22Rv1 (cell line): ENCODE results near the gene MAP1LC3B2.

Experiments
- ZFX ChIP-seq: fragments of 450-650 bp; IDR thresholded peaks from 2 replicates; pipeline ENCODE4 v1.6.1; 2017; ENCODE audit warnings: antibody characterized with exemption, borderline replicate concordance
- TF ChIP-seq, protein P1 (sequence below): fragments of 450-650 bp; IDR thresholded peaks from 2 replicates; pipeline ENCODE4 v1.5.1; 2017; ENCODE audit warnings: mild to moderate bottlenecking

DNA sequence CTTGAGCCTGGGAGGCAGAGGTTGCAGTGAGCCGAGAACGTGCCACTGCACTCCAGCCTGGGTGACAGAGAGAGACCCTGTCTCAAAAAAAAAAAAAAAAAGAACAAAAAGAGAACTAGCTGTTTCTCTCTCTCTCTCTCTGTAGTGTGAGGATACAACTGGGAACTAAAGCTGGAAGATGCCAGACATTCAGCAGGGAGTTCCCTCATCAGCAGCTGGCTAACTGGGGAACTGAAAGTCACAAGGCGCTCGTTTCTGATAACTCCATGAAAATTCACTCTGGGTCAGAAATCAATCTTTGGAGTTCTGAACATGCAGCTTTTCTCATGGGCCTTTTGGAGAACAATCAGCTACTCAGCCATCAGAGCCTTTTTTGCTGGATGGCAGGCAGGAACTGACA is 43.5 kb upstream of the MAP1LC3B2 start:
- TF ChIP-seq, protein P1, sequence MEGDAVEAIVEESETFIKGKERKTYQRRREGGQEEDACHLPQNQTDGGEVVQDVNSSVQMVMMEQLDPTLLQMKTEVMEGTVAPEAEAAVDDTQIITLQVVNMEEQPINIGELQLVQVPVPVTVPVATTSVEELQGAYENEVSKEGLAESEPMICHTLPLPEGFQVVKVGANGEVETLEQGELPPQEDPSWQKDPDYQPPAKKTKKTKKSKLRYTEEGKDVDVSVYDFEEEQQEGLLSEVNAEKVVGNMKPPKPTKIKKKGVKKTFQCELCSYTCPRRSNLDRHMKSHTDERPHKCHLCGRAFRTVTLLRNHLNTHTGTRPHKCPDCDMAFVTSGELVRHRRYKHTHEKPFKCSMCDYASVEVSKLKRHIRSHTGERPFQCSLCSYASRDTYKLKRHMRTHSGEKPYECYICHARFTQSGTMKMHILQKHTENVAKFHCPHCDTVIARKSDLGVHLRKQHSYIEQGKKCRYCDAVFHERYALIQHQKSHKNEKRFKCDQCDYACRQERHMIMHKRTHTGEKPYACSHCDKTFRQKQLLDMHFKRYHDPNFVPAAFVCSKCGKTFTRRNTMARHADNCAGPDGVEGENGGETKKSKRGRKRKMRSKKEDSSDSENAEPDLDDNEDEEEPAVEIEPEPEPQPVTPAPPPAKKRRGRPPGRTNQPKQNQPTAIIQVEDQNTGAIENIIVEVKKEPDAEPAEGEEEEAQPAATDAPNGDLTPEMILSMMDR: no peak
- TF ChIP-seq ZFX: no peak
